ENCODE results near the gene KRTAP10-1. TPM values are rescaled to one million over a fixed set of nuclear protein-coding genes. Genes with fewer than 3 reads are reported as not detected.

Gene KRTAP10-1
- total RNA-seq, 2 donors from 2014 or later, result not detected

GRCh38 chr21:44552681-44553080 lies 12.7 kb upstream of the KRTAP10-1 start:
- TF ChIP-seq CTCF (conservative IDR thresholded peaks at IDR 0.05), result no peak
- H3K27ac Mint-ChIP-seq, result no peak overlapping the region
- no peaks in the 10 kb centered on the region for H3K36me3 Mint-ChIP-seq (ENCODE audit: low read depth)

GRCh38 chr21:44552136-44552535 lies 12.1 kb upstream of the KRTAP10-1 start:
- TF ChIP-seq CTCF (conservative IDR thresholded peaks at IDR 0.05), result no peak
- H3K4me3 ChIP-seq (ENCODE audit: low read length), result no peak overlapping the region
- Mint-ChIP-seq H3K9me3 (no peaks in the 10 kb centered on the region), H3K27me3 (ENCODE audit: insufficient read depth) (peaks cover under 1% of the 10 kb centered on the region), H3K36me3 (ENCODE audit: low read depth) (no peaks in the 10 kb centered on the region), H3K4me1 (peaks cover 14% of the 10 kb centered on the region), H3K4me3 (no peak overlapping the region), H3K27ac (no peak overlapping the region)
- 77 to 95% methylated on average over 4 to 6 of the region's 6 CpGs for WGBS, 2 experiments (ENCODE audit: insufficient coverage in 1 of 2, insufficient read length in 1 of 2)
- H3K27ac ChIP-seq (ENCODE audit: low read depth, low read length), result no peak overlapping the region
- H3K9me3 ChIP-seq (ENCODE audit: control insufficient read depth, low read length), result no peaks in the 10 kb centered on the region
- no peak overlapping the region for H3K9ac ChIP-seq (ENCODE audit: extremely low read depth, low read length, poor library complexity, severe bottlenecking)
- H3K27me3 ChIP-seq (ENCODE audit: control insufficient read depth, insufficient read depth, low read length, poor library complexity, severe bottlenecking), result no peaks in the 10 kb centered on the region
- peak; percentile 39 for DNase-seq
- no peaks in the 10 kb centered on the region for H3K36me3 ChIP-seq (ENCODE audit: control insufficient read depth, insufficient read depth, low read length)
- H3K4me1 ChIP-seq (ENCODE audit: control insufficient read depth, insufficient read depth, low read length), result no peaks in the 10 kb centered on the region

More at GRCh38 chr21:44552681-44553080, 12.7 kb upstream of the KRTAP10-1 start:
- Histone ChIP-seq H3K4me3 (ENCODE audit: low read length) (no peak overlapping the region), H3K27ac (ENCODE audit: low read depth, low read length) (no peak overlapping the region), H3K9me3 (ENCODE audit: control insufficient read depth, low read length) (no peaks in the 10 kb centered on the region), H3K27me3 (ENCODE audit: control insufficient read depth, insufficient read depth, low read length, poor library complexity, severe bottlenecking) (no peaks in the 10 kb centered on the region), H3K4me1 (ENCODE audit: control insufficient read depth, insufficient read depth, low read length) (no peaks in the 10 kb centered on the region), H3K9ac (ENCODE audit: extremely low read depth, low read length, poor library complexity, severe bottlenecking) (no peak overlapping the region), H3K36me3 (ENCODE audit: control insufficient read depth, insufficient read depth, low read length) (no peaks in the 10 kb centered on the region)
- Mint-ChIP-seq H3K27me3 (ENCODE audit: insufficient read depth) (no peaks in the 10 kb centered on the region), H3K9me3 (no peaks in the 10 kb centered on the region), H3K4me1 (peaks cover 14% of the 10 kb centered on the region), H3K4me3 (no peak overlapping the region)
- 78 to 83% methylated on average over 9 to 13 of the region's 13 CpGs for WGBS, 2 experiments (ENCODE audit: insufficient coverage in 1 of 2, insufficient read length in 1 of 2)
- peak; percentile 52 for DNase-seq

GRCh38 chr21:44551340-44551961 lies 11.5 kb upstream of the KRTAP10-1 start, which contains the start of gene KRTAP10-2:
Gene KRTAP10-2, minus strand, starts transcription at chr21:44551505. Its CDS starts 47 bp downstream, at chr21:44551458.
- H3K9me3 Mint-ChIP-seq, result peaks cover 6% of the 10 kb centered on the region
- Histone ChIP-seq H3K4me3 (ENCODE audit: low read length) (no peak within 1 kb of the TSS), H3K36me3 (ENCODE audit: control insufficient read depth, insufficient read depth, low read length) (no peaks in the 10 kb centered on the region), H3K9me3 (ENCODE audit: control insufficient read depth, low read length) (no peaks in the 10 kb centered on the region), H3K27ac (ENCODE audit: low read depth, low read length) (no peak within 1 kb of the TSS), H3K4me1 (ENCODE audit: control insufficient read depth, insufficient read depth, low read length) (no peaks in the 10 kb centered on the region), H3K9ac (ENCODE audit: extremely low read depth, low read length, poor library complexity, severe bottlenecking) (no peak within 1 kb of the TSS), H3K27me3 (ENCODE audit: control insufficient read depth, insufficient read depth, low read length, poor library complexity, severe bottlenecking) (no peaks in the 10 kb centered on the region)
- H3K4me1 Mint-ChIP-seq, result peaks cover 14% of the 10 kb centered on the region
- H3K27me3 Mint-ChIP-seq (ENCODE audit: insufficient read depth), result peaks cover 1% of the 10 kb centered on the region
- peak within 1 kb of the TSS; percentile 38 for H3K27ac Mint-ChIP-seq
- H3K36me3 Mint-ChIP-seq (ENCODE audit: low read depth), result no peaks in the 10 kb centered on the region
- 83 to 89% methylated on average over 5 to 17 of the region's 17 CpGs for WGBS, 2 experiments (ENCODE audit: insufficient coverage in 1 of 2, insufficient read length in 1 of 2)
- H3K4me3 Mint-ChIP-seq, result no peak within 1 kb of the TSS
- peak; percentile 55 for DNase-seq
- TF ChIP-seq CTCF (conservative IDR thresholded peaks at IDR 0.05), result no peak

Data from endodermal cell (in vitro differentiated cells).